Vagina (tissue), 2 donors: Measurements from ENCODE around the gene ALDH9A1.

Experiments used
- CTCF ChIP-seq, 3 experiments: fragments of 450-650 bp in 2 of 3; fragments of 200-600 bp in 1 of 3; sonication (generic) in 1 of 3; IDR thresholded peaks; one replicate each; pipeline ENCODE4 v1.5.1; 2017 to 2019; ENCODE audit warnings: antibody characterized with exemption in 3 of 3, mild to moderate bottlenecking in 2 of 3, moderate library complexity in 2 of 3
- POLR2A ChIP-seq, 2 donors: fragments of 450-650 bp; IDR thresholded peaks; one replicate each; pipeline ENCODE4 v1.6.1; 2017; ENCODE audit warnings: antibody characterized with exemption in 2 of 2, mild to moderate bottlenecking in 2 of 2, moderate library complexity in 2 of 2
- POLR2AphosphoS5 ChIP-seq, 2 donors: sonication (generic); formaldehyde crosslinking; IDR thresholded peaks; one replicate each; pipeline ENCODE4 v1.9.0; 2017; ENCODE audit warnings: antibody characterized with exemption in 2 of 2, mild to moderate bottlenecking in 2 of 2, low read depth in 1 of 2; ENCODE audit not compliant: insufficient read depth in 1 of 2

- TF ChIP-seq CTCF (IDR thresholded peaks at IDR 0.05) (no peak), POLR2A (IDR thresholded peaks at IDR 0.05) (no peak), POLR2AphosphoS5 (IDR thresholded peaks at IDR 0.05; ENCODE audit: insufficient read depth in 1 of 2, low read depth in 1 of 2) (no peak)
These were observed 49.5 kb upstream of the ALDH9A1 start for GRCh38 chr1:165747632-165748447.
